Right renal pelvis (tissue), 4 donors: ENCODE measurements around the gene MYL7. TPM values are rescaled to one million over a fixed set of nuclear protein-coding genes. Genes with fewer than 3 reads are reported as not detected.

Experiments used
- DNase-seq, 4 donors: peaks; one replicate each; pipeline ENCODE4 v3.0.0-alpha.2; 2013; ENCODE audit warnings: low read depth in 4 of 4, low spot score in 3 of 4, missing footprints in 1 of 4
- polyA plus RNA-seq, 4 donors: library from polyadenylated mRNA; unstranded; fragments of 120-200 nt; gene quantifications; one replicate each; pipeline ENCODE4 v1.2.1, GENCODE V29; 2013; ENCODE audit not compliant: insufficient read length in 4 of 4

Gene MYL7
- polyA plus RNA-seq, 4 donors, result 0.37 to 0.99 (median 0.56) TPM

DNA sequence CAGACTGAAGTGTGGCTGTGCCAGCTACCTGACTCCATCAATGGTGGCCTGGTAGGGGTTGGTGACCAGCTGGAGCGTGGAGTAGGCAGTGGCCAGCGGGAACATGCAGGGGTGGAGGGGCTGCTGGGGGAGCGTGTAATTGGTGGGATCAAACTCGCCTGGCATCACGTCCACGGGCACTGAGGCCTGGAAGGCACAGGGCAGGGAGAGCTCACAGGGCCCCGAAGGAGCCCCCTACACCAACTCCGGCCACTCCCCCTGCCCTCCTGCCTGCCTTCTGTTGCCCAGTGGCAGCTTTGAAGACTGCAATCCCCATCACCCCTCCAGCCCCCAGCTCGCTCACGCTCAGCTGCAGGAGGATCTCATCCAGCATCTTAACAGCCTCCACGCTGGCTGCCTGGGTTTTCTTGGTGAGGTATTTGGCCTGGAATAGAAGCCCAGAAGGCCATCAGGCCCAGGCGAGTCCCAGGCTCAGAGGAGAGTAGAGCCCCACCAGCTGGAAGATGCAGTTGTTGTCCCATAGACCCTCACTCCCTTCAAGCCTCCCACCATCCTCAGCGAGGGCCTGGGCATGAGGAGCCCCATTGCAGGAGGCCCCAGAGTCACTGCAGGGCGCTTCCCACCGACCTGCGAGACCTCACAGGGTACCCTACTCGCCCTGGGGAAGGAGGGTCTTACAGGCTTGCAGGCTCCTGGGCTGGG lies 24.9 kb downstream of the MYL7 start:
- no peak for DNase-seq

DNA sequence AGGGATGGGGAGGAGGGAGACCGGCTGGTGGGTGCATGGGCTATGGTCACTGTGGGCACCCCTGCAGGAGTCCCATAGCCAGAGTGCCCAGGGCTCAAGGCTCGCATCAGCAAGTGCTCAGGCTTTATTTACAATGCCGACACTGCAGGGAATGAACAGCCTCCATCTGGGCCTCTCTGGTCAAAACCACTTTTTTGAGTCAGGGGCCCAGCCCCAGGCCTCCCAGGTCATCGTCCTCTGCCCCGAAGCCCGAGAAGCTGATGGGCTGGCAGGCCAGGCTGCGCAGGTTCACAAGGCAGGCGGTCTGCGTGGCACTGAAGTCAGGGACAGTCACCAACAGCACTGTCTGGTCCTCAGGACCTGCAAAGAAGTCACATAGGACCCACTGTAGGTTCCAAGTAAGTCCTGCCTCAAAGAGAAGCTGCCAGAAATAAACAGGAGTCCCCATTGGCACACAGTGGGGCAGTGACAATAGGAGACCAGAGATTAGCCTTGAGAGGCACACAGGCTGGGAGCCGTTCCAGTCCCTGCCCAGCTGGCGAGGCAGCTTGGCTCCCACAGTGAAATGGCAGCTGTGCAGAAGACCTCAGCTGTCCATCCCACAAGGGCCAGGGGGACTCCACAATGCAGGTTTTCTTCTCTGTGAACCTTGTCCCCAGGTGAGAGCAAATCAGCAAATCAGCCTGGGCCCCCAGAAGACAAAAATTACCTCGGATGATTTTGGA lies 26.4 kb downstream of the MYL7 start:
- DNase-seq, result no peak

DNA sequence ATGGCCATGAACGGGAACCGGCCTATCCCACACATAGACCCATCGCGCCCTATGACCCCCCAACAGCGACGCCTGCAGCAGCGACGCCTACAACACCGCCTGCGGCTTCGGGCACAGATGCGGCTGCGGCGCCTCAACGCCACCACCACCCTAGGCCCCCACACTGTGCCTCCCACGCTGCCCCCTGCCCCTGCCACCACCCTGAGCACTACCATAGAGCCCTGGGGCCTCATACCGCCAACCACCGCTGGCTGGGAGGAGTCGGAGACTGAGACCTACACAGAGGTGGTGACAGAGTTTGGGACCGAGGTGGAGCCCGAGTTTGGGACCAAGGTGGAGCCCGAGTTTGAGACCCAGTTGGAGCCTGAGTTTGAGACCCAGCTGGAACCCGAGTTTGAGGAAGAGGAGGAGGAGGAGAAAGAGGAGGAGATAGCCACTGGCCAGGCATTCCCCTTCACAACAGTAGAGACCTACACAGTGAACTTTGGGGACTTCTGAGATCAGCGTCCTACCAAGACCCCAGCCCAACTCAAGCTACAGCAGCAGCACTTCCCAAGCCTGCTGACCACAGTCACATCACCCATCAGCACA lies 27.3 kb downstream of the MYL7 start:
- no peak for DNase-seq

DNA sequence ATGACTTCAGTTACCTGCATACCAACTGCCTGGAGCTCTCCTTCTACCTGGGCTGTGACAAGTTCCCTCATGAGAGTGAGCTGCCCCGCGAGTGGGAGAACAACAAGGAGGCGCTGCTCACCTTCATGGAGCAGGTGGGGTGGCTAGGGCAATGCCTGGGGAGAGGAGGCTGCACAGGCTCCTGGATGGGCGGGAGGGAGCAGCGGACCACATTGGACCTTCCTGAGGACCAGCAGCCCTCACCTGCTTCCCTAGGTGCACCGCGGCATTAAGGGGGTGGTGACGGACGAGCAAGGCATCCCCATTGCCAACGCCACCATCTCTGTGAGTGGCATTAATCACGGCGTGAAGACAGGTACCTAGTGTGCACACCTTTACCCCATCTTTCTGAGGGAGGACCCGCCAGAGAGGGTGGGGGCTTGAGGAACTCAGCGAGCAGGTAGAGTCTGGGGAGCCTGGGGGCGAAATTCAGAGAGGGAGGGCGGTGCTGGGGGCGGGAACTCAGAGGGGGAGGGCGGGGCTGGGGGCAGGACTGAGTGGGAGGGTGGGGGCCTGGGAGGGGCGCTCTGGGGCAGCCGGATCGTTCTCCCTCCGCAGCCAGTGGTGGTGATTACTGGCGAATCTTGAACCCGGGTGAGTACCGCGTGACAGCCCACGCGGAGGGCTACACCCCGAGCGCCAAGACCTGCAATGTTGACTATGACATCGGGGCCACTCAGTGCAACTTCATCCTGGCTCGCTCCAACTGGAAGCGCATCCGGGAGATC lies 28.0 kb downstream of the MYL7 start:
- DNase-seq, result no peak

DNA sequence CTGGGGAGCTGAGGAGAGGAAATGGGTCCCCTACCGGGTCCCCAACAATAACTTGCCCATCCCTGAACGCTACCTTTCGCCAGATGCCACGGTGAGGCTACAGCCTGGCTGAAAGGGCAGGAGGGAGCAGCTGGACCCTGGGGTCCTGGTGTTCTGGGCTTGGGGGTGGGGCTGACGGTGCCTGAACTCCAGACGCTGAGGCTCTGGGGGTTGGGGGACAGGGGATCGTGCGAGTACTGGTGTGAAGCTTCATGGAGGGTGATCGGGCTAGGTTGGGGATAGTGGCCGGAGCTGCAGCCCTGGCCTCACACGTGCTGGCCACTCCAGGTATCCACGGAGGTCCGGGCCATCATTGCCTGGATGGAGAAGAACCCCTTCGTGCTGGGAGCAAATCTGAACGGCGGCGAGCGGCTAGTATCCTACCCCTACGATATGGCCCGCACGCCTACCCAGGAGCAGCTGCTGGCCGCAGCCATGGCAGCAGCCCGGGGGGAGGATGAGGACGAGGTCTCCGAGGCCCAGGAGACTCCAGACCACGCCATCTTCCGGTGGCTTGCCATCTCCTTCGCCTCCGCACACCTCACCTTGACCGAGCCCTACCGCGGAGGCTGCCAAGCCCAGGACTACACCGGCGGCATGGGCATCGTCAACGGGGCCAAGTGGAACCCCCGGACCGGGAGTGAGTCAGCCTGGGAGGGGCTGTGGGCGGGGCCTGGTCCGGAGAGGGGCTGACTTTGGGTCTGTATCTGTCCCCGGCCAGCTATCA lies 28.7 kb downstream of the MYL7 start:
- no peak for DNase-seq

DNA sequence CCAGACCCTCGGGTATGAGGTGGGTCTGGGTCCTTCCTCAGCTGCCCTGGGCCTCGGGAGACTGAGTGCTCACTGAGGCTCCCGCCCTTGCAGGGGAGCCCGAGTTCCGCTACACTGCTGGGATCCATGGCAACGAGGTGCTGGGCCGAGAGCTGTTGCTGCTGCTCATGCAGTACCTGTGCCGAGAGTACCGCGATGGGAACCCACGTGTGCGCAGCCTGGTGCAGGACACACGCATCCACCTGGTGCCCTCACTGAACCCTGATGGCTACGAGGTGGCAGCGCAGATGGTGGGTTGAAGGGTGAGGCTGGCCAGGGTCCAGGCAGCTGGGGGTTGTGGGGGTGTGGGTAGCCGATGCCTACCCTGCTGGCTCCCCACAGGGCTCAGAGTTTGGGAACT lies 29.4 kb downstream of the MYL7 start:
- DNase-seq, result no peak

GRCh38 chr7:44110719-44111635 lies 30.2 kb downstream of the MYL7 start:
- DNase-seq, result no peak

DNA sequence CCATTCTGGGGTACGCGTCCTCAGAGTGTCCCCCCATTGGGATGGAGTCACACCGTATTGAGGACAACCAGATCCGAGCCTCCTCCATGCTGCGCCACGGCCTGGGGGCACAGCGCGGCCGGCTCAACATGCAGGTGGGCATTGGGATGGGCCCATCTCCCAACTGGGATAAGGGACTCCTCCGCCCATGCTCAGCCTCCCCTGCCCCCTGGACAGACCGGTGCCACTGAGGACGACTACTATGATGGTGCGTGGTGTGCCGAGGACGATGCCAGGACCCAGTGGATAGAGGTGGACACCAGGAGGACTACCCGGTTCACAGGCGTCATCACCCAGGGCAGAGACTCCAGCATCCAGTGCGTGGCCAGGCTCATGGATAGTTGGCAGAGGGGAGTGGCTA lies 31.1 kb downstream of the MYL7 start:
- DNase-seq, result no peak

DNA sequence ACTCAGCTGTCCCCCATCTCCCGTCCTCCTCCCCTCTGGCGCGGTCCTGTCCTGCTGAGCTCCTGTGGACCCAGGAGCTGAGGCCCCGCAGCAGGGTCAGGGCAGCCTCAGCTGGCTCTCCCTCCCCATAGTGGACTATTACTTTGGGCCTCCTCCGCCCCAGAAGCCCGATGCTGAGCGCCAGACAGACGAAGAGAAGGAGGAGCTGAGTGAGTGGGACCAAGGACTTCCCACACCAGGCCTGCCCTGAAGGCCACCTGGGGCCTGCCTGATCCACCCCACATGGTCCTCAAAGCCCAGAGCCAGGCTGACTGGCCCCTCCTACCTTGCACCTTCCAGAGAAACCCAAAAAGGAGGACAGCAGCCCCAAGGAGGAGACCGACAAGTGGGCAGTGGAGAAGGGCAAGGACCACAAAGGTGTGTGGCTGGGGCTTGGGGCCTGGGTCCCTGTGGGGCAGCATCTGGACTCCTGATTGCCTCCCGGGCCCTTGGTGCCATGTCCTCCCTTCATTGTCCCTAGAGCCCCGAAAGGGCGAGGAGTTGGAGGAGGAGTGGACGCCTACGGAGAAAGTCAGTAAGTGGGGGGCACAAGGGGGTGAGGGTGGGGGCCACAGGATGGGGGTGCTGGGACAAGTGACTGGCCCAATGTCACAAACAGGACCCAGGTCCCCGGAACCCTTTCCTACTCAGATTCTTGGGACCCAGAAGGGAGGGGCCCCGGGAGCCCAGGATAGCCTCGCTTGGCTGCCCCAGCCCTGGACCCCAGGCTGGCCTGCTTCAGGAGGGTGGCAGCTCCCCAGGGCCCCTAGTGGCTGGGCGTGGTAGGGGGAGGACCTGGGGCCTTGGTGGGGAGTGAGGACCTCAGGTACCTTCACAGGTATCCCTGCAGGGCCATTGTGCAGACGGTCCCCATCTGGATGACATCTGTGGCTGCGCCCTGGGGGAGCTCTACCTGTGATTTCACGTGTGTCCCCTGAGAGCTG lies 32.1 kb downstream of the MYL7 start:
- no peak for DNase-seq

DNA sequence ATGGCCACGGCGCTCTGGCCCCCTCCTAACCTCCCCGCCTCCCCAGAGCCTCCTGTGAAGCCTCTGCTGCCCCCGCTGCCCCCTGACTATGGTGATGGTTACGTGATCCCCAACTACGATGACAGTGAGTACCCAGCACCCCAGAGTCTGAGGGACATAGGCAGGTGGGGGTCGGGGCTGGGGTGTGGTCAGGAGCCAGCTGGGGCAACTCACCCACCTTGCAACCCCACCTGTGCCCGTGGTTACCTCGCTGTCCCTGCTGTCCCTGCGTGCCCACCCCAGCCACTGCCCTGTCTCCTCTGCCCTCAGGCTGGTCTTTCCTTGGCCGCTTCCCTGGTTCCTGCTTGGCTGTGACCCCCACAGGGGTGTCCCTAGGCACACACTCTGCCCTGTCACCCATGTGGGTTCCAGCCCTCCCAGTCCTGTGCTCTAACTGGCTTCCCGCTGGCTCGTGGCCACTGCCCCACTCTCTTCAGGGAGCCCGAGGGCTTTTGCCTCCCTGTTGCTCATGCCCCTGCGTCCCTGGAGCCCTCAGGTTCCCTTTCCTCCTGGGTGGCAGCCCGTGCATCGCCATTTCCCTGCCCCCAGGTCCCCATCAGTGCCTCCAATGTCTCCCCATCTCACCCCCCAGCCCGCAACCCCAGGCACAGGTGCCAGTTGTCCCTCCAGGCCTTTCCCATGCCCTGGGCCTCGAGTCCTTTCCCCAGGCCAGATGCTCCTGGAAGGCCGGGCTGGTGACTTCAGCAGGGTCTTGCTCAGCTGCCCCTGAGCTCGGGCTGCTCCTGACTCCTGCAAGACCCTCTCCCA lies 33.0 kb downstream of the MYL7 start:
- DNase-seq, result no peak

GRCh38 chr7:44107116-44107960 lies 33.8 kb downstream of the MYL7 start:
- DNase-seq, result no peak

DNA sequence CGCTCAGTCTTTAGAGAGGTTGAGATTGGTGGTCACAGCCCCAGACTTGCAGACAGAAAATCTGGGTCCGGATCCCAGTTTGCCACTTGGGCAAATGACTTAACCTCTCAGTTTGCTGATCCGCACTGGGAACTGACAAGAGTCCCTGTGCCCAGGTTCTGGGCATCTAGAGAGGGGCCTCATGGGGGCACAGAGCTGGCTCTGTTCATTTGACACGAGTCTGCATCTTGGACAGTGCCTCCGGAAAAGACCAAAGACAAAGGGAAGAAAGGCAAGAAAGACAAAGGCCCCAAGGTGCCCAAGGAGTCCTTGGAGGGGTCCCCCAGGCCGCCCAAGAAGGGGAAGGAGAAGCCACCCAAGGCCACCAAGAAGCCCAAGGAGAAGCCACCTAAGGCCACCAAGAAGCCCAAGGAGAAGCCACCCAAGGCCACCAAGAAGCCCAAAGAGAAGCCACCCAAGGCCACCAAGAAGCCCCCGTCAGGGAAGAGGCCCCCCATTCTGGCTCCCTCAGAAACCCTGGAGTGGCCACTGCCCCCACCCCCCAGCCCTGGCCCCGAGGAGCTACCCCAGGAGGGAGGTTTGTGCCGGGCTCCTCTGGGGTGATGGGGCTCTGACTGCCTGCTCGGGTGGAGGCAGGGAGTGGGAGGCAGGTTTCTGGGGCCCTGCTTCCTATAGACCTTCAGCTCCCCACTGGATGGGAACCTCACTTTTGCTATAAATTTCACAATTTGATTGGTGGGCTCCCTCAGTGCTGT lies 34.6 kb downstream of the MYL7 start:
- DNase-seq, result no peak

DNA sequence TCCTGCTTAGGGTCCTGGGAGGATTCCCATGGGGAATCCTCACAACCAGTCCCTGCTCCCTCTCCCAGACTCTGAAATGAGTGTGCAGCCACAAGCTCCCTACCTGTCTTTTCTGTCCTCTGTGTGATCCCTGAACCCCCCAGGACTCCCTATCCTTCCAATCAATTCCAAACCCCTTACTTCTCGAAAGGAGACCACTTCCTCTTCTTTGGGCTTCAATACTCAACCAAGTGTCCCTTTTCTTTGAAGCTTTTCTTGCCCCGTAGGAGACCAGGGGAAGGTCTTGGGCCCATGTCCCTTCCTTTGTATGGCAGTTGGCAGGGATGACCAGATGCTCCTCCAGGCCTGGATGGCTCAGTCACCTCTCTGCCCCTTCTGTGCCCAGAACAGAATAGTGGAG lies 35.3 kb downstream of the MYL7 start:
- DNase-seq, result no peak

GRCh38 chr7:44104860-44105771 lies 36.0 kb downstream of the MYL7 start:
- DNase-seq, result no peak
